Endothelial cell of umbilical vein (primary cell): ENCODE data around the gene LIX1. TPM values are rescaled to one million over a fixed set of nuclear protein-coding genes. Genes with fewer than 3 reads are reported as not detected.
A peak's percentile ranks its signal among the peaks of the same experiment; 100 is the strongest.

ENCODE experiments used
- BruUV-seq: library from RNA; stranded (reverse); fragments of 400-500 nt; replicated peaks from 2 replicates; lab custom pipeline; 2021; lab: Mats Ljungman, UMichigan
- CTCF ChIA-PET: fragments of 300-600, 350-600 bp; sonication (Branson Sonifier 250); formaldehyde crosslinking; loops from one replicate; lab custom pipeline; 2021; ENCODE audit warnings: antibody characterized with exemption, inconsistent platforms; lab: Charles Lee
- POLR2A ChIA-PET: fragments of 300-600, 350-600 bp; sonication (Branson Sonifier 250); formaldehyde crosslinking; loops from one replicate; lab custom pipeline; 2021; ENCODE audit warnings: antibody characterized with exemption, inconsistent platforms; lab: Charles Lee
- DNase-seq: peaks from one replicate; pipeline ENCODE4 v3.0.0-alpha.2; 2011; ENCODE audit warnings: low read depth, low spot score
- FAIRE-seq: peaks from 2 replicates; lab custom pipeline; 2011; peaks lifted over from hg19 to GRCh38; lab: Jason Lieb, UNC
- H2AFZ ChIP-seq: 2 replicates; pipeline ENCODE4 v1.6.0; 2012; ENCODE audit warnings: low read depth, low read length, control low read depth, inconsistent platforms
- H3K27ac ChIP-seq: 2 replicates; pipeline ENCODE4 v1.5.1; 2011; ENCODE audit warnings: low read depth, mild to moderate bottlenecking, control low read depth, low read length, moderate library complexity; ENCODE audit not compliant: insufficient read depth
- H3K27me3 ChIP-seq, 2 experiments: 2 replicates each; pipeline versions ENCODE4 v1.6.0 to v1.6.1; 2011; ENCODE audit warnings: low read length in 2 of 2, mixed read lengths in 1 of 2; ENCODE audit not compliant: control insufficient read depth in 2 of 2, insufficient read depth in 2 of 2
- H3K36me3 ChIP-seq, 2 experiments: 2 replicates in 1 of 2; 3 replicates in 1 of 2; pipeline ENCODE4 v1.5.1; 2011; ENCODE audit warnings: low read length in 2 of 2, mild to moderate bottlenecking in 1 of 2, moderate library complexity in 1 of 2; ENCODE audit not compliant: control insufficient read depth in 2 of 2, insufficient read depth in 2 of 2; ENCODE audit errors: extremely low read depth in 1 of 2
- H3K4me1 ChIP-seq: 3 replicates; pipeline ENCODE4 v1.5.1; 2011; ENCODE audit warnings: mild to moderate bottlenecking, low read length; ENCODE audit not compliant: control insufficient read depth, insufficient read depth; ENCODE audit errors: extremely low read depth
- H3K4me2 ChIP-seq: 2 replicates; pipeline ENCODE4 v1.6.1; 2011; ENCODE audit warnings: low read length, control low read depth, mixed read lengths; ENCODE audit not compliant: insufficient read depth
- H3K4me3 ChIP-seq, 3 experiments: fragments of 200-600 bp in 1 of 3; sonication (generic), shearing (Covaris generic) in 1 of 3; replicated peaks in 1 of 3; 2 replicates each; pipeline ENCODE4 v1.5.1; 2011 to 2016; ENCODE audit warnings: control low read depth in 3 of 3, low read length in 3 of 3, mild to moderate bottlenecking in 2 of 3, inconsistent platforms in 1 of 3, low read depth in 1 of 3, moderate library complexity in 1 of 3; ENCODE audit not compliant: insufficient read depth in 1 of 3
- H3K79me2 ChIP-seq: 2 replicates; pipeline ENCODE4 v1.6.0; 2012; ENCODE audit warnings: low read length, inconsistent platforms; ENCODE audit not compliant: control insufficient read depth, insufficient read depth
- H3K9ac ChIP-seq: replicated peaks from 2 replicates; pipeline ENCODE3; 2011; ENCODE audit warnings: low read length, control low read depth; ENCODE audit not compliant: insufficient read depth; ENCODE audit errors: extremely low read depth
- H3K9me1 ChIP-seq: replicated peaks from 3 replicates; pipeline ENCODE4 v1.6.0; 2011; ENCODE audit warnings: mild to moderate bottlenecking, low read length; ENCODE audit not compliant: control insufficient read depth, insufficient read depth; ENCODE audit errors: extremely low read depth
- H3K9me3 ChIP-seq: replicated peaks from 2 replicates; pipeline ENCODE4 v1.5.1; 2012; ENCODE audit warnings: low read length, inconsistent platforms; ENCODE audit not compliant: control insufficient read depth, insufficient read depth
- H4K20me1 ChIP-seq: replicated peaks from 2 replicates; pipeline ENCODE3; 2011; ENCODE audit warnings: mild to moderate bottlenecking, low read length; ENCODE audit not compliant: control insufficient read depth, insufficient read depth; ENCODE audit errors: extremely low read depth
- CTCF ChIP-seq, 2 donors: IDR thresholded peaks; 1 replicate in 1 of 2; 2 replicates in 1 of 2; pipeline ENCODE4 v1.5.1; 2011; ENCODE audit warnings: low read length in 2 of 2, mild to moderate bottlenecking in 2 of 2, moderate library complexity in 2 of 2, control low read depth in 1 of 2, inconsistent platforms in 1 of 2, low read depth in 1 of 2; ENCODE audit not compliant: insufficient read depth in 1 of 2; ENCODE audit errors: extremely low read depth in 1 of 2
- EZH2 ChIP-seq: IDR thresholded peaks from 2 replicates; pipeline ENCODE4 v1.6.1; 2012; ENCODE audit warnings: borderline replicate concordance, low read depth, mild to moderate bottlenecking, moderate library complexity, low read length, inconsistent platforms; ENCODE audit not compliant: severe bottlenecking
- FOS ChIP-seq: IDR thresholded peaks from 2 replicates; pipeline ENCODE4 v1.6.1; 2011; ENCODE audit warnings: mild to moderate bottlenecking, low read length, moderate library complexity, borderline replicate concordance; ENCODE audit not compliant: insufficient read depth
- GATA2 ChIP-seq: IDR thresholded peaks from 2 replicates; pipeline ENCODE4 v1.7.0; 2011; ENCODE audit warnings: low read depth, mild to moderate bottlenecking, moderate library complexity, mixed read lengths, low read length; ENCODE audit not compliant: insufficient read length, insufficient read depth
- JUN ChIP-seq: IDR thresholded peaks from 2 replicates; pipeline ENCODE4 v1.6.1; 2011; ENCODE audit warnings: borderline replicate concordance, low read depth; ENCODE audit not compliant: insufficient read length, insufficient read depth
- MAX ChIP-seq: IDR thresholded peaks from 2 replicates; pipeline ENCODE4 v1.6.1; 2011; ENCODE audit not compliant: insufficient read depth, insufficient read length
- MYC ChIP-seq: IDR thresholded peaks from one replicate; pipeline ENCODE4 v1.6.1; 2011; ENCODE audit warnings: mild to moderate bottlenecking, low read depth, low read length
- POLR2A ChIP-seq: IDR thresholded peaks from 2 replicates; pipeline ENCODE4 v1.6.1; 2012; ENCODE audit warnings: low read depth, mild to moderate bottlenecking, control low read depth, low read length
- POLR2AphosphoS5 ChIP-seq: IDR thresholded peaks from 2 replicates; pipeline ENCODE4 v1.6.1; 2012; ENCODE audit warnings: low read depth, mild to moderate bottlenecking, control low read depth, low read length, moderate library complexity; ENCODE audit not compliant: insufficient read depth
- dilution Hi-C: fragments of 300-500 bp; cut with MboI; formaldehyde crosslinking; loops from one replicate; pipeline ENCODE4 v1.15.0; 2019; ENCODE audit warnings: low sequenced_read_pairs; ENCODE audit not compliant: extremely low pct_ligation_motif_present
- intact Hi-C: fragments of 100-400 bp; cut with micrococcal nuclease; formaldehyde crosslinking; loops from one replicate; pipeline ENCODE4 v1.10.0; 2022
- polyA plus RNA-seq, 4 experiments: library from polyadenylated mRNA; depleted of rRNA in 3 of 4; stranded (reverse) in 3 of 4; unstranded in 1 of 4; fragments of >200 nt; gene quantifications; 2 replicates each; pipeline versions ENCODE4 v1.2.1 to v1.2.3, GENCODE V29; 2011 to 2012; ENCODE audit warnings: missing spikeins in 1 of 4
- total RNA-seq: library from RNA; stranded (reverse); gene quantifications from 2 replicates; pipeline ENCODE4 v1.2.3, GENCODE V29; 2021

LIX1 gene
- total and polyA plus RNA-seq, 2 donors (not counting 3 experiments of a cell fraction or from before 2014, with no cell fraction given) = not detected

- DNase-seq = peak; percentile 66
- TF ChIP-seq POLR2AphosphoS5 (no peak), CTCF (IDR thresholded peaks at IDR 0.05; ENCODE audit: extremely low read depth in 1 of 2, insufficient read depth in 1 of 2, low read depth in 1 of 2, low read length in 2 of 2) (peak; percentile 28 to 55), MAX (no peak)
These were observed 98.4 kb downstream of the LIX1 start for GRCh38 chr5:97044052-97044451.

GRCh38 chr5:97043511-97043910 is 98.9 kb downstream of the LIX1 start:
- BruUV-seq = no TSS peak
- Histone ChIP-seq H3K9me3 (no peaks in the 10 kb centered on the region), H3K79me2 (no peaks in the 10 kb centered on the region), H3K4me2 (no peak overlapping the region), H3K27me3 (peaks cover under 1 to 9% of the 10 kb centered on the region in 2 experiments), H3K27ac (no peak overlapping the region), H2AFZ (no peak overlapping the region), H3K4me3 (no peak overlapping the region), H3K9ac (no peak overlapping the region), H3K36me3 (no peaks in the 10 kb centered on the region), H3K4me1 (peaks cover 5% of the 10 kb centered on the region), H3K9me1 (no peaks in the 10 kb centered on the region), H4K20me1 (no peaks in the 10 kb centered on the region)
- TF ChIP-seq POLR2AphosphoS5 (no peak), CTCF (IDR thresholded peaks at IDR 0.05; ENCODE audit: extremely low read depth in 1 of 2, insufficient read depth in 1 of 2, low read depth in 1 of 2, low read length in 2 of 2) (no peak), GATA2 (no peak), MYC (no peak), POLR2A (no peak), MAX (no peak), FOS (no peak), EZH2 (no peak), JUN (no peak)
- ChIA-PET POLR2A (no interaction called here), CTCF (interaction anchor here (0.7 to 4.7 kb wide), 10 partner anchors 11 to 291 kb away, joined by 3 to 38 read pairs (median 5); partner anchors contain the start of gene LIX1)
- DNase-seq = no peak
- dilution Hi-C loops (no loop called here), intact Hi-C loops (no loop called here)
- FAIRE-seq = no peak

More at GRCh38 chr5:97044052-97044451, 98.4 kb downstream of the LIX1 start:
- Histone ChIP-seq H2AFZ (no peak overlapping the region), H4K20me1 (no peaks in the 10 kb centered on the region), H3K9me3 (no peaks in the 10 kb centered on the region), H3K9me1 (no peaks in the 10 kb centered on the region), H3K27me3 (peaks cover 2 to 15% of the 10 kb centered on the region in 2 experiments), H3K4me1 (peaks cover 5% of the 10 kb centered on the region), H3K36me3 (no peaks in the 10 kb centered on the region), H3K27ac (no peak overlapping the region), H3K4me2 (no peak overlapping the region), H3K9ac (no peak overlapping the region), H3K4me3 (no peak overlapping the region), H3K79me2 (no peaks in the 10 kb centered on the region)
- intact Hi-C loops (loop anchor here (1.0 kb wide), 2 partner anchors 98 to 119 kb away; partner anchors contain the start of gene LIX1), dilution Hi-C loops (no loop called here)
- ChIA-PET CTCF (interaction anchor here (0.7 to 4.7 kb wide), 10 partner anchors 10 to 292 kb away, joined by 3 to 38 read pairs (median 5); partner anchors contain the start of gene LIX1), POLR2A (no interaction called here)
- BruUV-seq = no TSS peak
- peak; percentile 91 for FAIRE-seq
